HG03045 (cell line): ENCODE results near the gene RTN1.
"Not testable (repeated sequence)": the region's sequence is repeated elsewhere in the genome, so short reads cannot be mapped to it uniquely, and the experiment has no call there.

Experiments
- ATAC-seq: cut with Tn5 transposase; IDR thresholded peaks from one replicate; pipeline ENCODE4 v1.9.1; 2021; ENCODE audit warnings: mild to moderate bottlenecking, moderate library complexity; ENCODE audit not compliant: unreplicated experiment

The RTN1 gene

GRCh38 chr14:59707778-59708561 is 162.6 kb downstream of the RTN1 start:
- ATAC-seq: no peak

GRCh38 chr14:59705866-59706265 is 164.7 kb downstream of the RTN1 start:
- ATAC-seq: no peak

- ATAC-seq: no peak
Observed at GRCh38 chr14:59705245-59705644, 165.3 kb downstream of the RTN1 start.

- ATAC-seq: no peak
Observed at GRCh38 chr14:59704054-59704645, 166.4 kb downstream of the RTN1 start.

- ATAC-seq: no peak
Observed at GRCh38 chr14:59699442-59699841, 171.1 kb downstream of the RTN1 start.

GRCh38 chr14:59698793-59699192 is 171.8 kb downstream of the RTN1 start:
- ATAC-seq: no peak

- no peak for ATAC-seq
Observed at GRCh38 chr14:59695198-59695597, 175.4 kb downstream of the RTN1 start.

- no peak for ATAC-seq
Observed at GRCh38 chr14:59691266-59691665, 179.3 kb downstream of the RTN1 start.

- ATAC-seq: no peak
Observed at GRCh38 chr14:59690426-59690825, 180.2 kb downstream of the RTN1 start.

GRCh38 chr14:59688224-59689170 is 182.1 kb downstream of the RTN1 start:
- peak; percentile 83 for ATAC-seq

- no peak for ATAC-seq
Observed at GRCh38 chr14:59687663-59688062, 182.9 kb downstream of the RTN1 start.

- no peak for ATAC-seq
Observed at GRCh38 chr14:59679872-59680271, 190.7 kb downstream of the RTN1 start.

- no peak for ATAC-seq
Observed at GRCh38 chr14:59678352-59678751, 192.2 kb downstream of the RTN1 start.

- no peak for ATAC-seq
Observed at GRCh38 chr14:59677771-59678231, 192.8 kb downstream of the RTN1 start.

GRCh38 chr14:59675394-59675793 is 195.2 kb downstream of the RTN1 start:
- ATAC-seq: no peak

GRCh38 chr14:59664741-59665140 is 205.8 kb downstream of the RTN1 start:
- ATAC-seq: no peak

GRCh38 chr14:59657769-59658168 is 212.8 kb downstream of the RTN1 start:
- no peak for ATAC-seq

GRCh38 chr14:59656473-59656872 is 214.1 kb downstream of the RTN1 start:
- no peak for ATAC-seq

GRCh38 chr14:59654131-59654530 is 216.4 kb downstream of the RTN1 start:
- not testable (repeated sequence) for ATAC-seq

GRCh38 chr14:59646832-59647231 is 223.7 kb downstream of the RTN1 start:
- not testable (repeated sequence) for ATAC-seq

- ATAC-seq: no peak
Observed at GRCh38 chr14:59638885-59639284, 231.7 kb downstream of the RTN1 start.
